Suppressor macrophage (primary cell): ENCODE measurements around the gene HLA-DQA2.
"Not testable (repeated sequence)": the region's sequence is repeated elsewhere in the genome, so short reads cannot be mapped to it uniquely, and the experiment has no call there.

Experiments
- DNase-seq, 4 experiments: peaks; one replicate each; pipeline ENCODE4 v3.0.0-alpha.2; 2020 to 2022

HLA-DQA2 gene

GRCh38 chr6:32779036-32779435 is 37.8 kb downstream of the HLA-DQA2 start:
- DNase-seq = no peak

GRCh38 chr6:32782923-32783322 is 41.7 kb downstream of the HLA-DQA2 start:
- not testable (repeated sequence) for DNase-seq

- peak; percentile 75 to 95 (median 86) for DNase-seq
Observed at GRCh38 chr6:32785781-32786533, 44.8 kb downstream of the HLA-DQA2 start.

GRCh38 chr6:32790306-32790705 is 49.1 kb downstream of the HLA-DQA2 start:
- DNase-seq = no peak

GRCh38 chr6:32792901-32793435 is 51.8 kb downstream of the HLA-DQA2 start:
- no peak for DNase-seq

GRCh38 chr6:32794510-32794909 is 53.3 kb downstream of the HLA-DQA2 start:
- peak; percentile 63 to 93 (median 82) for DNase-seq
